HG03139 (cell line): ENCODE data around the gene RBPJ.

Source experiments
- ATAC-seq: cut with Tn5 transposase; IDR thresholded peaks from one replicate; pipeline ENCODE4 v1.9.1; 2021; ENCODE audit not compliant: unreplicated experiment

The RBPJ gene

DNA sequence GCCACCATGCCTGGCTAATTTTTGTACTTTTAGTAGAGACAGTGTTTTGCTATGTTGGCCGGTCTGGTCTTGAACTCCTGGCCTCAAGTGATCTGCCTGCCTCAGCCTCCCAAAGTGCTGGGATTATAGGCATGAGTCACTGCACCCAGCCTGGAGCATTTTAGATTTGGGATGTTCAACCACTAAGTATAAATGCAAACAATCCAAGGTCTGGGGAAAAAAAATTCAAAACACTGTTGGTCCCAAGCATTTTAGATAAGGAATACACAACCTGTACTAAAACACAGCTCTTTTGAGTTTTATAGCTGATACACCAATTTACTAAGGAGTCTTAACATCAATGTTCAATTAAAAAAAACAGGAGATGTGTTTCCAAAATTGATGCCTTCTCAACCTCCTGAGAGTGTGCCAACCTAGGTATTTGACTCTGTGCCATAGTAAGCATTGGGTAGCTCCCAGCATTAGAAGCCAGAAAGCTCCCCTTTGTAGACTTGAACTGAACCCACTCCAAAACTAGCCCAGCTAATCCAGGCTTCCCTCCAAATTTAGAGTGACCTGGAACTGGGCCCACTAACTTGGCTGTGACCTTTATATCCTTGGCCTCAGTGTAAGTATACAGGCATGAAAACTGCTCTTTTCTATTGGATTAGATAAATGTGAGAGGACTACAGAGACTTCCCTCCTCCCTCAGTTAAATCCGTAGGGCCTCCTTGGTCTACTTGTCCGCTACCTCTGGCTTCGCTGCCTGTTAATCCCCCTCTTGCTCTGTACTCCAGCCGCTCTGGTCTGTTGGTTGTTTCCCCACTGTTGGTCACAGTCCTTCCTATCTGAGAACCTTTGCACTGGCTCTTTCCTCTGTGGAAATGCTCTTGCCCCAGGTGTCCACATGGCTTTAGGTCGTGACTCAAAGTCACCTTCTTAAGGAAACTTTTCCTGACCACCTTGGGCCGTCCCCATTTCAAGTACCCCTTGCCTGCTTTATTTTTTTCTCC, 91.9 kb downstream of the RBPJ start:
- ATAC-seq = no peak

GRCh38 chr4:26413582-26413981, 92.8 kb downstream of the RBPJ start:
- no peak for ATAC-seq

- ATAC-seq = no peak
Measured at GRCh38 chr4:26418107-26418506, 97.3 kb downstream of the RBPJ start.

DNA sequence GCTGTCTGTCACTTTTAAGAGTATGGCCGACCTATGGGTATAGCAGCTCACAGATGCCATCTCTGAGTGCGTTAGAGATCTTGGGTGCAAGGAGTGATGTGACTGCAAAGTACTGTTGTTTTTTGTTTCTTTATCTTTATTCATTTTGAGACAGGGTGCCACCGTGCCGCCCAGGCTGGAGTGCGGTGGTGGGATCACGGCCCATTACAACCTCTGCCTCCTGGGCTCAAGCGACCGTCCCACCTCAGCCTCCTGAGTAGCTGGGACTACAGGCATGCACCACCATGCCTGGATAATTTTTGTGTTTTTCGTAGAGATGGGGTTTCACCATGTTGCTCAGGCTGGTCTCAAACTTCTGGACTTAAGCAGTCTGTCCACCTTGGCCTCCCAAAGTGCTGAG, 98.0 kb downstream of the RBPJ start:
- no peak for ATAC-seq

DNA sequence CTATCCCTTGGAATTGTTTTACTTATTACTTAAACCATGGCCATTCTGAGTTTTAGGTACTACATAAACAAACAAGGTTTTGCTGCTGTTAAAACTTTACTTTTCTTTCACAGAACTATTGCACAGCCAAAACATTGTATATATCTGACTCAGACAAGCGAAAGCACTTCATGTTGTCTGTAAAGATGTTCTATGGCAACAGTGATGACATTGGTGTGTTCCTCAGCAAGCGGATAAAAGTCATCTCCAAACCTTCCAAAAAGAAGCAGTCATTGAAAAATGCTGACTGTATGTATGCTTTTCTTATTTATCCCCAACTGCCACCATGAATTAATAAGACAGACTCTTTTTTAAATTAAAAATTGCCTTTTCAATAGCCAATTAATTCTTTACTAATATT, 99.6 kb downstream of the RBPJ start:
- no peak for ATAC-seq

GRCh38 chr4:26420913-26421312, 100.1 kb downstream of the RBPJ start:
- no peak for ATAC-seq

DNA sequence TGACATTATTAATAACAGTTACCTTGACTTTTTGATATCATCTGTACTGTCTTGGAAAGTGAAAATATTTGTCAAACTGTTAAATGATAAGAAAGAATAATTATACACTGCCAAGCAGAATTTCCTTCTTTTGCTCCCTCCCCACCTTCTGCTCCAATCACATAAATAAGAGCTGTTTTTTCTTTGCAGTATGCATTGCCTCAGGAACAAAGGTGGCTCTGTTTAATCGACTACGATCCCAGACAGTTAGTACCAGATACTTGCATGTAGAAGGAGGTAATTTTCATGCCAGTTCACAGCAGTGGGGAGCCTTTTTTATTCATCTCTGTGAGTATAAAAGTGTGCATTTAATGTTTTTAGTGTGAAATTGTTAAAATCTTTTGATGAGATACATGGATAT, 103.3 kb downstream of the RBPJ start:
- ATAC-seq = no peak

GRCh38 chr4:26424838-26425237, 104.0 kb downstream of the RBPJ start:
- ATAC-seq = no peak

- no peak for ATAC-seq
Measured at GRCh38 chr4:26425953-26426352, 105.1 kb downstream of the RBPJ start.

GRCh38 chr4:26426892-26427291, 106.1 kb downstream of the RBPJ start:
- no peak for ATAC-seq

GRCh38 chr4:26429910-26430309, 109.1 kb downstream of the RBPJ start:
- ATAC-seq = no peak

- ATAC-seq = no peak
Measured at GRCh38 chr4:26431461-26432180, 110.8 kb downstream of the RBPJ start.

DNA sequence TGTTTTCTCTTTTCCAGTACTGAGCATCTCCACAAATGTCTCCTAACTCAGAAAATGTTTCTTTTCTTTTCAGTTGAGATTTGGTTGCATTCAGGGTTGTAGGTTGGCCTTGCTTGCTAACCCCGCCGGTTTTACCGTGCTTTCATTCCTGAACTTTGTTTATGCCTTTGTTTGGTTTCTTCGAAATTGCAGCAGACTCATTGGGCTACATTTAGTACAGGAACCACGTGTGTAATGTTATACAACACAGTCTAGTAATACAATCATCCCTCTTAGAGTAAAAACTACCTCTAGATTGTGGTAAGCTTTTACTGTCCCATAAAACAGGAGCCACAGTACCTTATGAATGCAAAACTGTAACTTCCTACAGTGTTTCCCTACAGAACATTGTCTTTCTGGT, 111.6 kb downstream of the RBPJ start:
- ATAC-seq = no peak

DNA sequence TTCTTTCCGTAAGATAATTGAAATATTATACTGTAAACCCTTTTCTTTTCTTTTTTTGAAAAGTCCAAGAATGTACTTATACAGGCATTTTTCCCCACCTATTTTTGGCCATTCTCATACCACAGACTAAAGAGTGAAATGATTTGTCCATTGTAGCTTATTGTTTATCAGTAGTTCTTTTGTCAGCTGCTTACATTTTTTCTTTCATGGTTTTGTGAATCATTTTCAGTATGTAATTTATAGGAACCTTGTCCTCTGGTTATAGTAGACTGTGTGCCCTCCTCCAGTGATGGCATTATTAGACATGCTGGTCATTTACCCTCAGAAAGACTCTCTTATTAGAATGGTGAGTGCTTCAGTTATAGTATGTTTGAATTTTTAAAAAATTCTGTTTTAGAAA, 112.7 kb downstream of the RBPJ start:
- no peak for ATAC-seq

DNA sequence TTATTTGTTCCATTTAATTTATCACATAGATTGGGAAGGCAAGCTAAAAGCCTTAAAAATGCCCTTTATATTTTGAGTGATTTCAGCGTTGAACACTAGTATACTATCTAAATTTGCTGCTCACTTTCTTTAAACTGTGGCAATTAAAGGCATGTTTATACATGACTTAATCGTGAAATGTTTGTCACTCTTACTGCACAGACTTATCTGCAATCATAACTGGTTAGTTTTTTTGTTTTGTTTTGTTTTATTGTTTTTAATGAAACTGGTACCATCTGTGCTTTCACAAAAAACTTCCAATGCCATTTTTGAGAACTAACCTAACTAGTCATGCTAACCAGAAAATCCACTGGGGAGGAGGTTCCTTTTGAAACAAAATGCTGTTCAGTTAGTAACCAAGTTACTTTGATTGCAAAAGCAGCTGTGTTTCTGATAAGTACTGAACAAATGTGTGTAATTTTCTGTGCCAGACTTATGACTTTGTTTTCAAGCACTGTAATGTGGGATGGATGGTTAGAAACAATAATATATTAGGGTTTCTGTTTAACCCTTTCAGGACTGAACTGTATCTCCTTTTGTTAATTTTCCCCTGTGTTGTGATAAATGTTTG, 113.3 kb downstream of the RBPJ start:
- no peak for ATAC-seq

GRCh38 chr4:26441102-26441501, 120.3 kb downstream of the RBPJ start:
- ATAC-seq = no peak

- no peak for ATAC-seq
Measured at GRCh38 chr4:26441771-26442170, 121.0 kb downstream of the RBPJ start.

DNA sequence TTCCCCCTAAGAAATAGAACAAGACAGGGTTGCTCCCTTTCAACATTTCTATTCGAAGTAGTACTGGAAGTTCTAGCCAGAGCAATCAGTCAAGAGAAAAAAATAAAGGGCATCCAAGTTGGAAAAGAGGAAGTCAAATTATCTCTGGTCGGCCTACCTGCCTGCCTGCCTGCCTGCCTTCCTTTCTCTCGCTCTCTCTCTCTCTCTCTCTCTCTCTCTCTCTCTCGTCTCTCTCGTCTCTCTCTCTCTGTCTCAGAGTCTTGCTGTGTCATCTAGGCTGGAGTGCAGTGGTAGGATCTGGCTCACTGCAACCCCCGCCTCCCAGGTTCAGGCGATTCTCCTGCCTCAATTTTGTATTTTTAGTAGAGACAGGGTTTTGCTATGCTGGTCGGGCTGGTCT, 126.6 kb downstream of the RBPJ start:
- ATAC-seq = no peak

DNA sequence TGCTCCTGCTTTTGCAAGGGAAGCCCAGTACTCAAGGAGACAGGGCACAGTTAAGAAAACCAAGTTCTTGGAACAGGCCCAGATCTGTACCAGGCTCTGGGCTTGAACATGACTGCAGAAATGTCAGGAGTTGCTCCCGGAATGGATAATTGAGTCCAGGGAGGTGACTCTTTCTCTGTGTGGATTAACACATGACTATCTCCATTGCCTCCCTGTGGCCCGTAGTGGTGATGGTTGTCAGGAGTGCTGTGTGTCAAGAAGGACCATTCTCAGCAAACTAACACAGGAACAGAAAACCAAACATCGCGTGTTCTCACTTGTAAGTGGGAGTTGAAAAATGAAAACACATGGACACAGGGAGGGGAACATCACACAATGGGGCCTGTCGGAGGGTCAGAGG, 129.6 kb downstream of the RBPJ start:
- no peak for ATAC-seq

DNA sequence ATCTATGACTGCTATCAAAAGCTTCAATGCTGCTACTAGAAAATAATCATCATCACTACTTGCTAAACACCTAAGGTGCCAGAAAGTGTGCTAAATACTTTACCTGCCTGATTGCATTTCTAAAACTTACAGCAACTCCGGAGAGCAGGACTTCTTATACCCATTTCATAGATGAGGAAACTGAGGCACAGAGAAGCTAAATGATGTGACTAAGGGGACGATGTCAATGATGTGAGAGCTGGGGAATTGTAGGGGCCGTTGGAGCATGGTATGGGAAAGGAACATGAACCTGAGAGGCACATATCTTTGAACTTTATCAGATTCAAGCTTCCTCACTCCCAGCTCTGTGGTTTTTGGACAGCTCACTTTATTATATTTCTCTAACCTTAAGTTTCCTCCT, 130.8 kb downstream of the RBPJ start:
- ATAC-seq = no peak

DNA sequence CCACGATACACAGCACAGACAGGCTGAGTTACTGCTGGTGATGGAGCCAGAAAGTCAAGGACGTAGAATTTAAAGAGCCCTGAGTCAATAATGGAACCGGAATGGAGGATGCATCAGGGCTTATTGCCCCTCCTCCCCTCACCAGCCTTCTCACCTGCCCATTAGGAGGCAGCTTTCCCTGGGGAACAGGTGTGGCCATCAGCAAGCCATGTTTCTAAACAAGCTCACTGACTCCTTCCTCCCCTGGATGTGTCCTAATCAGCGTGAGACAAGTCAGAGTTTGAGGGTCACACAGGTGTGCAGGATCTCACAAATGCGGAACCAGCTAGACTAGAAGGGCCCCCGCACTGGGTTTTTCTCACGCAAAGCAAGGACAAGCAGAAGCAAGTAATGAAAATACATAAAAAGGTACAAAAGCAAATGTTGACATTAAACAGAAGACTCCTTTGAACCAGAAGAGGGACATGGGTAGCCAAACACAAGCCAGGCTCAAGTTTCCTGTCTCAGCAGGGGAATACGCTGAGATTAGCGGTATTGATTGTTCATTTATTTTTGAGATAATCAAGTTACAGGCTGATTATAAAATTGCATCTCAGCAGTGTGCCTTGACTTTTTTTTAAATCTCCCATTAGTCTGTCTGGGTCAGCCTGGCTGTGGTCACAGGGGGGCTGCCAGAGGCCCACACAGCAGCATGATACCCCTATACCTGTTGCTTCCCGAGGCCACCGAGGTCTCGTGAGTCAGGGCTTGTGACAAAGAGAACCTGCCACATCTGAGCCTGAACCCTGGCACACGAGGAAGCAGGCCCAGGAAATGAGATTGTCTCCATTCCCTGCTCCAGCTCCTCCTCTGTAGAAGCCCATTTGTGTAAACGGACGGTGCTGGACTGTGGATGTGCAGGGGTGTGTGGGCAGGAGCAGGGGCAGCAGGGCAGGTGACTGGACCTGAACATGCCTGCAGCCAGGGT, 132.0 kb downstream of the RBPJ start:
- no peak for ATAC-seq
